ENCODE results near the gene RPS21. TPM values are rescaled to one million over a fixed set of nuclear protein-coding genes. Genes with fewer than 3 reads are reported as not detected.

RPS21 gene
- total and polyA plus RNA-seq, 2 of the 13 experiments (the other 11 are each of a cell fraction or from before 2014, with no cell fraction given): 2,647 to 11,063 TPM

DNA sequence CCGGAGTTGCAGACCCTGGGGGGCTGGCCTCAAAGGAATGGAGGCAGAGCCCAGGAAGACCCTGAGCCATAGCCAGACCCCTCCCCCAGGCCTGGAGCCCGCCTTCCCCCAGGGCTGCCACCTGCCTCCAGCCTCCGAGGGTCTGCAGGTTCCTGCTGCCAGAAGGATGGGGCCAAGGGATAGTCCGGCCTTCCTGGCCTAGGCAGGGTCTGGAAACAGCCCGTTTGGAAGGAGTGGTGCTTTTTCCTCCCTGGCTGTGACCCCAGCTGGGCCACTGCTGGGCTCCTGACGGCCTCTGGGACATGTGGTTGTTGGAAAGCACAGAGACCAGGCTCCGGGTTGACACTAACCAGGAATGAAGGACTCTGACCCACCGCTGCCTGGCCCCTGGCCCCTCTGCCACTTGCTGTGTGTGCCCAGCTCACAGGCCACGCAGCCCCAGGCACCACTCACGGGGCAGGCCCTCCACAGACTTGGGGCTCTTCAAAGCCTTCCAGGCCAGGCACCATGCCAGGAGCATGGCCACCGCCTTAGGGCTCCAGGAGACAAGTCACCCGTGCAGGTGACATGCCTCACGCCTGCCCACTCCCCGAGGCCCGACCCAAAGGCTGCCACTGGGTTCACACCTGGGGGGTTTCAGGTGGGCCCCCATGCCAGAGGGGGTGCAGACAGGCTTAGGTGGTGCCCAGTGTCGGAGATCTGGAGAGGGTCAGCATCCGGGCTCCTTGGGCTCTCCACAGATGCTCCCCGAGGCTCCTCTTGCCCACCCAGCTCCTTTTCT, 15.9 kb upstream of the RPS21 start (continued):
- TF ChIP-seq NFE2L1 (CRISPR knock-in tag; IDR thresholded peaks at IDR 0.05; ENCODE audit: borderline replicate concordance) (peak; percentile 79; the same call in 1 of the 2 replicates), ARNT2 (CRISPR knock-in tag; IDR thresholded peaks at IDR 0.05; ENCODE audit: low read depth) (peak; percentile 52; the same call in 1 of the 2 replicates), GATA4 (IDR thresholded peaks at IDR 0.05; ENCODE audit: borderline replicate concordance, low read depth) (0 out of 2 replicates have a peak, but pooled peaks have one; percentile 44), NR1H2 (CRISPR knock-in tag; IDR thresholded peaks at IDR 0.05; ENCODE audit: borderline replicate concordance, low read depth) (no peak), SMC3 (IDR thresholded peaks at IDR 0.05; ENCODE audit: low read length) (no peak), ZNF589 (CRISPR knock-in tag; conservative IDR thresholded peaks at IDR 0.05) (no peak), ZNF577 (CRISPR knock-in tag; IDR thresholded peaks at IDR 0.05; ENCODE audit: borderline replicate concordance, low read depth) (no peak), ZKSCAN5 (CRISPR knock-in tag; IDR thresholded peaks at IDR 0.05) (peak; percentile 59), MTF1 (CRISPR knock-in tag; IDR thresholded peaks at IDR 0.05) (no peak), MIER3 (CRISPR knock-in tag; IDR thresholded peaks at IDR 0.05; ENCODE audit: borderline replicate concordance) (peak; percentile 35; the same call in 1 of the 2 replicates), SP4 (CRISPR knock-in tag; IDR thresholded peaks at IDR 0.05) (peak; percentile 45), HIVEP1 (CRISPR knock-in tag; IDR thresholded peaks at IDR 0.05) (peak; percentile 53), NCOA5 (CRISPR knock-in tag; IDR thresholded peaks at IDR 0.05) (no peak), NFE2 (CRISPR knock-in tag; IDR thresholded peaks at IDR 0.05) (no peak), SPEN (CRISPR knock-in tag; IDR thresholded peaks at IDR 0.05; ENCODE audit: low read depth) (peak; percentile 83; the same call in 1 of the 2 replicates)
- TF ChIP-seq, protein P1, sequence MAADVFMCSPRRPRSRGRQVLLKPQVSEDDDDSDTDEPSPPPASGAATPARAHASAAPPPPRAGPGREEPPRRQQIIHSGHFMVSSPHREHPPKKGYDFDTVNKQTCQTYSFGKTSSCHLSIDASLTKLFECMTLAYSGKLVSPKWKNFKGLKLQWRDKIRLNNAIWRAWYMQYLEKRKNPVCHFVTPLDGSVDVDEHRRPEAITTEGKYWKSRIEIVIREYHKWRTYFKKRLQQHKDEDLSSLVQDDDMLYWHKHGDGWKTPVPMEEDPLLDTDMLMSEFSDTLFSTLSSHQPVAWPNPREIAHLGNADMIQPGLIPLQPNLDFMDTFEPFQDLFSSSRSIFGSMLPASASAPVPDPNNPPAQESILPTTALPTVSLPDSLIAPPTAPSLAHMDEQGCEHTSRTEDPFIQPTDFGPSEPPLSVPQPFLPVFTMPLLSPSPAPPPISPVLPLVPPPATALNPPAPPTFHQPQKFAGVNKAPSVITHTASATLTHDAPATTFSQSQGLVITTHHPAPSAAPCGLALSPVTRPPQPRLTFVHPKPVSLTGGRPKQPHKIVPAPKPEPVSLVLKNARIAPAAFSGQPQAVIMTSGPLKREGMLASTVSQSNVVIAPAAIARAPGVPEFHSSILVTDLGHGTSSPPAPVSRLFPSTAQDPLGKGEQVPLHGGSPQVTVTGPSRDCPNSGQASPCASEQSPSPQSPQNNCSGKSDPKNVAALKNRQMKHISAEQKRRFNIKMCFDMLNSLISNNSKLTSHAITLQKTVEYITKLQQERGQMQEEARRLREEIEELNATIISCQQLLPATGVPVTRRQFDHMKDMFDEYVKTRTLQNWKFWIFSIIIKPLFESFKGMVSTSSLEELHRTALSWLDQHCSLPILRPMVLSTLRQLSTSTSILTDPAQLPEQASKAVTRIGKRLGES (CRISPR knock-in tag; IDR thresholded peaks at IDR 0.05; ENCODE audit: borderline replicate concordance): no peak; the same call in 1 of the 2 replicates
- TF ChIP-seq, protein P2, sequence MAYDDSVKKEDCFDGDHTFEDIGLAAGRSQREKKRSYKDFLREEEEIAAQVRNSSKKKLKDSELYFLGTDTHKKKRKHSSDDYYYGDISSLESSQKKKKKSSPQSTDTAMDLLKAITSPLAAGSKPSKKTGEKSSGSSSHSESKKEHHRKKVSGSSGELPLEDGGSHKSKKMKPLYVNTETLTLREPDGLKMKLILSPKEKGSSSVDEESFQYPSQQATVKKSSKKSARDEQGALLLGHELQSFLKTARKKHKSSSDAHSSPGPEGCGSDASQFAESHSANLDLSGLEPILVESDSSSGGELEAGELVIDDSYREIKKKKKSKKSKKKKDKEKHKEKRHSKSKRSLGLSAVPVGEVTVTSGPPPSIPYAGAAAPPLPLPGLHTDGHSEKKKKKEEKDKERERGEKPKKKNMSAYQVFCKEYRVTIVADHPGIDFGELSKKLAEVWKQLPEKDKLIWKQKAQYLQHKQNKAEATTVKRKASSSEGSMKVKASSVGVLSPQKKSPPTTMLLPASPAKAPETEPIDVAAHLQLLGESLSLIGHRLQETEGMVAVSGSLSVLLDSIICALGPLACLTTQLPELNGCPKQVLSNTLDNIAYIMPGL (CRISPR knock-in tag; IDR thresholded peaks at IDR 0.05; ENCODE audit: borderline replicate concordance in 1 of 2, low read depth in 1 of 2): peak in 1 of 2 experiments; percentile 57; a peak in 2 of 4 replicates
- TF ChIP-seq, protein P3, sequence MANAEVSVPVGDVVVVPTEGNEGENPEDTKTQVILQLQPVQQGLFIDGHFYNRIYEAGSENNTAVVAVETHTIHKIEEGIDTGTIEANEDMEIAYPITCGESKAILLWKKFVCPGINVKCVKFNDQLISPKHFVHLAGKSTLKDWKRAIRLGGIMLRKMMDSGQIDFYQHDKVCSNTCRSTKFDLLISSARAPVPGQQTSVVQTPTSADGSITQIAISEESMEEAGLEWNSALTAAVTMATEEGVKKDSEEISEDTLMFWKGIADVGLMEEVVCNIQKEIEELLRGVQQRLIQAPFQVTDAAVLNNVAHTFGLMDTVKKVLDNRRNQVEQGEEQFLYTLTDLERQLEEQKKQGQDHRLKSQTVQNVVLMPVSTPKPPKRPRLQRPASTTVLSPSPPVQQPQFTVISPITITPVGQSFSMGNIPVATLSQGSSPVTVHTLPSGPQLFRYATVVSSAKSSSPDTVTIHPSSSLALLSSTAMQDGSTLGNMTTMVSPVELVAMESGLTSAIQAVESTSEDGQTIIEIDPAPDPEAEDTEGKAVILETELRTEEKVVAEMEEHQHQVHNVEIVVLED (CRISPR knock-in tag; IDR thresholded peaks at IDR 0.05; ENCODE audit: borderline replicate concordance): peak; percentile 50
- TF ChIP-seq, protein P4, sequence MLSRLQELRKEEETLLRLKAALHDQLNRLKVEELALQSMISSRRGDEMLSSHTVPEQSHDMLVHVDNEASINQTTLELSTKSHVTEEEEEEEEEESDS (CRISPR knock-in tag; IDR thresholded peaks at IDR 0.05; ENCODE audit: borderline replicate concordance): no peak
- TF ChIP-seq, protein P5, sequence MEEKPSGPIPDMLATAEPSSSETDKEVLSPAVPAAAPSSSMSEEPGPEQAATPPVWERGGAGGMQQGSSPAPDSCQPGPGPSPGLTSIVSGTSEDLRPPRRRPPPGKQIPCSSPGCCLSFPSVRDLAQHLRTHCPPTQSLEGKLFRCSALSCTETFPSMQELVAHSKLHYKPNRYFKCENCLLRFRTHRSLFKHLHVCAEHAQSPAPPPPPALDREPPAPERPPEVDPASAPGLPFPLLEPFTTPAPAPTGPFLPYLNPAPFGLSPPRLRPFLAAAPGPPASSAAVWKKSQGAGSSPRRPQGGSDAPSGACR (CRISPR knock-in tag; IDR thresholded peaks at IDR 0.05): no peak

Measured in HepG2 (cell line).